K562 (cell line): ENCODE measurements around the gene CTDSP1. TPM values are rescaled to one million over a fixed set of nuclear protein-coding genes. Genes with fewer than 3 reads are reported as not detected.

Source experiments
- ATAC-seq: fragments of 200-7000 bp; cut with Tn5 transposase; 3 replicates; pipeline ENCODE4 v1.9.1; 2020; ENCODE audit warnings: moderate library complexity
- BruUV-seq: library from RNA; stranded (reverse); fragments of 400-500 nt; replicated peaks from 2 replicates; lab custom pipeline; 2021; lab: Mats Ljungman, UMichigan
- CTCF ChIA-PET: fragments of 300-600 bp; formaldehyde crosslinking; extraction: SDS; loops from one replicate; lab custom pipeline; 2021; ENCODE audit warnings: low intra/inter-chr PET ratio; lab: Yijun Ruan, JAX
- POLR2A ChIA-PET: fragments of 300-600, 350-650 bp; sonication (Branson Sonifier 250); formaldehyde crosslinking; extraction: SDS; loops from one replicate; lab custom pipeline; 2021; ENCODE audit warnings: antibody characterized with exemption, inconsistent platforms; lab: Yijun Ruan, JAX
- DNase-seq, 4 experiments: peaks; one replicate each; pipeline versions ENCODE4 v3.0.0 to v3.0.0-alpha.2; 2011 to 2018; ENCODE audit warnings: low spot score in 3 of 4, mixed read lengths in 3 of 4; ENCODE audit errors: extremely low read depth in 1 of 4
- FAIRE-seq: peaks from 2 replicates; lab custom pipeline; 2011; peaks lifted over from hg19 to GRCh38; lab: Jason Lieb, UNC
- H2AFZ ChIP-seq: 2 replicates; pipeline ENCODE4 v1.6.0; 2011; ENCODE audit warnings: low read depth, low read length, control low read depth, inconsistent platforms
- H3K27ac ChIP-seq: fragments of 200-600 bp; 3 replicates; pipeline ENCODE4 v1.8.0; 2011; ENCODE audit warnings: low read depth, mild to moderate bottlenecking, control low read depth, inconsistent platforms, low read length, moderate library complexity, mixed read lengths; ENCODE audit errors: extremely low read depth
- H3K27me3 ChIP-seq, 2 experiments: fragments of 300-600 bp in 1 of 2; 2 replicates in 1 of 2; 3 replicates in 1 of 2; pipeline versions ENCODE4 v1.6.0 to v1.8.0; 2011; ENCODE audit warnings: inconsistent platforms in 2 of 2, low read length in 2 of 2, mild to moderate bottlenecking in 1 of 2, mixed read lengths in 1 of 2, moderate library complexity in 1 of 2; ENCODE audit not compliant: control insufficient read depth in 2 of 2, insufficient read depth in 2 of 2
- H3K36me3 ChIP-seq: fragments of 300-600 bp; 3 replicates; pipeline ENCODE4 v1.8.0; 2011; ENCODE audit warnings: mild to moderate bottlenecking, low read length, inconsistent platforms; ENCODE audit not compliant: control insufficient read depth, insufficient read depth
- H3K4me1 ChIP-seq, 2 experiments: fragments of 200-600 bp in 1 of 2; replicated peaks in 1 of 2; 2 replicates in 1 of 2; 3 replicates in 1 of 2; pipeline versions ENCODE4 v1.5.1 to v1.8.0; 2011; ENCODE audit warnings: inconsistent platforms in 2 of 2, low read length in 2 of 2, mild to moderate bottlenecking in 1 of 2, mixed read lengths in 1 of 2, moderate library complexity in 1 of 2; ENCODE audit not compliant: control insufficient read depth in 2 of 2, insufficient read depth in 2 of 2
- H3K4me2 ChIP-seq: 2 replicates; pipeline ENCODE4 v1.6.1; 2011; ENCODE audit warnings: low read length, control low read depth, inconsistent platforms, mixed read lengths; ENCODE audit not compliant: insufficient read depth
- H3K4me3 ChIP-seq: fragments of 200-600 bp; sonication (generic), shearing (Covaris generic); 2 replicates; pipeline ENCODE4 v1.5.1; 2016; ENCODE audit warnings: control low read depth, inconsistent platforms
- H3K79me2 ChIP-seq: fragments of 200-600 bp; 3 replicates; pipeline ENCODE4 v1.8.0; 2011; ENCODE audit warnings: low read length, inconsistent platforms; ENCODE audit not compliant: control insufficient read depth, insufficient read depth
- H3K9ac ChIP-seq, 2 experiments: 2 replicates each; pipeline versions ENCODE4 v1.6.0 to v1.6.1; 2011; ENCODE audit warnings: low read depth in 2 of 2, low read length in 2 of 2, control low read depth in 1 of 2, inconsistent platforms in 1 of 2, mild to moderate bottlenecking in 1 of 2, mixed read lengths in 1 of 2; ENCODE audit not compliant: insufficient read depth in 1 of 2
- H3K9me1 ChIP-seq: one replicate; pipeline ENCODE4 v1.6.0; 2011; ENCODE audit warnings: inconsistent platforms, mild to moderate bottlenecking, low read length, moderate library complexity; ENCODE audit not compliant: control insufficient read depth, insufficient read depth
- H3K9me3 ChIP-seq: replicated peaks from 2 replicates; pipeline ENCODE4 v1.5.1; 2011; ENCODE audit warnings: low read depth, low read length, inconsistent platforms; ENCODE audit not compliant: control insufficient read depth, insufficient read depth
- H4K20me1 ChIP-seq: replicated peaks from 2 replicates; pipeline ENCODE4 v1.6.1; 2011; ENCODE audit warnings: low read length, inconsistent platforms, mixed read lengths; ENCODE audit not compliant: control insufficient read depth, insufficient read depth
- ARNT ChIP-seq, 2 experiments: fragments of 450-650 bp; IDR thresholded peaks; 2 replicates each; pipeline ENCODE4 v1.6.1; 2016; ENCODE audit warnings: mild to moderate bottlenecking in 1 of 2
- DDX20 ChIP-seq: fragments of 450-650 bp; IDR thresholded peaks from 2 replicates; pipeline ENCODE4 v1.6.1; 2016; ENCODE audit warnings: missing genetic modification characterization, low read depth, mild to moderate bottlenecking, missing compliant biosample characterization, moderate library complexity
- ELF4 ChIP-seq: fragments of 450-650 bp; formaldehyde crosslinking; IDR thresholded peaks from 2 replicates; pipeline ENCODE4 v1.4.0; 2022; ENCODE audit warnings: missing genetic modification characterization
- EP300 ChIP-seq: IDR thresholded peaks from 2 replicates; pipeline ENCODE4 v1.6.1; 2012; ENCODE audit warnings: low read length, improper control_type of control experiment
- KLF13 ChIP-seq: fragments of 450-650 bp; IDR thresholded peaks from 2 replicates; pipeline ENCODE4 v1.6.1; 2016; ENCODE audit warnings: missing genetic modification characterization, low read depth, mild to moderate bottlenecking, missing compliant biosample characterization, moderate library complexity, borderline replicate concordance
- MTA2 ChIP-seq: fragments of 450-650 bp; IDR thresholded peaks from 2 replicates; pipeline ENCODE4 v1.6.1; 2016; ENCODE audit warnings: low read depth
- NFIX ChIP-seq: fragments of 250-450 bp; sonication (Bioruptor Pico); IDR thresholded peaks from 2 replicates; pipeline ENCODE4 v1.4.0; 2020; ENCODE audit warnings: low read depth, mild to moderate bottlenecking, moderate library complexity
- RAD21 ChIP-seq, 2 experiments: fragments of 250-450 bp in 1 of 2; fragments of 450-650 bp in 1 of 2; sonication (Bioruptor Pico) in 1 of 2; formaldehyde crosslinking in 1 of 2; IDR thresholded peaks in 1 of 2; conservative IDR thresholded peaks in 1 of 2; 2 replicates each; pipeline versions ENCODE4 v1.4.0 to v1.8.0; 2020 to 2022; ENCODE audit warnings: mild to moderate bottlenecking in 2 of 2, moderate library complexity in 1 of 2
- RBFOX2 ChIP-seq: fragments of 200-400 bp; formaldehyde crosslinking; IDR thresholded peaks from 2 replicates; pipeline ENCODE4 v1.6.1; 2017; ENCODE audit warnings: low read depth, mild to moderate bottlenecking, low read length, moderate library complexity
- RCOR1 ChIP-seq, 2 experiments: IDR thresholded peaks; 2 replicates each; pipeline ENCODE4 v1.6.1; 2012; ENCODE audit warnings: low read depth in 2 of 2, low read length in 2 of 2, borderline replicate concordance in 1 of 2, improper control_type of control experiment in 1 of 2
- RFX1 ChIP-seq: fragments of 450-650 bp; IDR thresholded peaks from 2 replicates; pipeline ENCODE4 v1.6.1; 2016; ENCODE audit warnings: mild to moderate bottlenecking, moderate library complexity
- ZBTB33 ChIP-seq: sonication (generic); formaldehyde crosslinking; IDR thresholded peaks from 2 replicates; pipeline ENCODE4 v1.8.1; 2023; ENCODE audit warnings: mild to moderate bottlenecking, missing genetic modification reagents
- ZC3H11A ChIP-seq: IDR thresholded peaks from 2 replicates; pipeline ENCODE4 v1.6.1; 2012; ENCODE audit warnings: low read depth, low read length, improper control_type of control experiment
- ZHX1 ChIP-seq: fragments of 150-350 bp; conservative IDR thresholded peaks from 2 replicates; pipeline ENCODE4 v1.6.1; 2014; ENCODE audit warnings: low read length
- ZNF354B ChIP-seq: fragments of 250-450 bp; sonication (Bioruptor Pico); IDR thresholded peaks from 2 replicates; pipeline ENCODE4 v1.4.0; 2020
- WGBS: fragments of 100-300 bp; shearing (Covaris generic); methylation state at CpG from one replicate; pipeline ENCODE4 v1.1.6; 2016; ENCODE audit warnings: low coverage, mixed read lengths; ENCODE audit not compliant: insufficient coverage; ENCODE audit errors: missing lambda C conversion rate; 5-methylcytosine and 5-hydroxymethylcytosine counted together
- in situ Hi-C: fragments of 300-500 bp; cut with MboI; formaldehyde crosslinking; loops from 4 replicates; pipeline ENCODE4 v1.15.0; 2018; ENCODE audit warnings: inconsistent platforms, mixed read lengths
- intact Hi-C: fragments of 100-400 bp; cut with micrococcal nuclease; formaldehyde crosslinking; loops from 2 replicates; pipeline ENCODE4 v1.14.2; 2022
- polyA plus RNA-seq, 8 experiments: library from polyadenylated mRNA; depleted of rRNA in 4 of 8; stranded (reverse) in 5 of 8; unstranded in 3 of 8; fragments of >200 nt; fragmentation: Nextera tagmentation in 2 of 8; fragmentation: Illumina TruSeq in 1 of 8; extraction: Ambion mirVana in 2 of 8; extraction: Trizol in 1 of 8; gene quantifications; 2 replicates each; pipeline versions ENCODE4 v1.2.1 to v1.2.3, GENCODE V29; 2011 to 2014; ENCODE audit warnings: inconsistent platforms in 1 of 8, missing spikeins in 1 of 8
- total RNA-seq, 7 experiments: library from RNA; depleted of rRNA in 6 of 7; stranded (reverse); fragments of >200 nt in 6 of 7; fragmentation: Illumina TruSeq in 2 of 7; extraction: Trizol in 2 of 7; gene quantifications; 2 replicates each; pipeline versions ENCODE4 v1.2.1 to v1.2.3, GENCODE V29; 2011 to 2021; ENCODE audit warnings: low replicate concordance in 1 of 7

CTDSP1 gene
- total and polyA plus RNA-seq, 9 of the 15 experiments (the other 6 are each of a cell fraction or from before 2014, with no cell fraction given), result 2.4 to 74.8 (median 45.8) TPM

- peak; percentile 34; the same call in 1 of the 2 replicates for TF ChIP-seq RBFOX2
- no peak for TF ChIP-seq ZC3H11A
- TF ChIP-seq ZHX1, result no peak
- no peak for TF ChIP-seq NFIX (CRISPR knock-in tag)
- no peak for TF ChIP-seq ZNF354B (CRISPR knock-in tag)
- no peak for TF ChIP-seq MTA2
Measured at GRCh38 chr2:218400930-218401881, 1.5 kb downstream of the CTDSP1 start (continued).

GRCh38 chr2:218401890-218402289 is 2.2 kb downstream of the CTDSP1 start:
- H3K9ac ChIP-seq, result peak overlapping the region in 1 of 2 experiments; percentile 91; a peak in 2 of 4 replicates
- TF ChIP-seq EP300 (no peak), KLF13 (tag) (no peak), ELF4 (CRISPR knock-in tag) (no peak), RAD21 (CRISPR knock-in tag; conservative IDR thresholded peaks at IDR 0.05 in 1 of 2, IDR thresholded peaks at IDR 0.05 in 1 of 2) (no peak), DDX20 (tag) (no peak), ARNT (IDR thresholded peaks at IDR 0.05) (no peak), RFX1 (no peak), ZBTB33 (CRISPR knock-in tag) (no peak), RCOR1 (IDR thresholded peaks at IDR 0.05; ENCODE audit: borderline replicate concordance in 1 of 2, low read depth in 2 of 2, low read length in 2 of 2) (no peak)

More at GRCh38 chr2:218401890-218402289, 2.2 kb downstream of the CTDSP1 start:
- Histone ChIP-seq H4K20me1 (no peaks in the 10 kb centered on the region), H3K4me3 (peak overlapping the region; percentile 57; the same call in 1 of the 2 replicates), H3K9me1 (no peaks in the 10 kb centered on the region), H3K4me1 (peaks cover 21 to 86% of the 10 kb centered on the region in 2 experiments; a peak in 4 of 5 replicates), H3K4me2 (no peak overlapping the region; the same call in 1 of the 2 replicates), H3K27ac (0 out of 3 replicates have a peak overlapping the region, but pooled peaks have one; percentile 15), H2AFZ (no peak overlapping the region), H3K9me3 (no peaks in the 10 kb centered on the region), H3K79me2 (peaks cover 53% of the 10 kb centered on the region), H3K27me3 (no peaks in the 10 kb centered on the region), H3K36me3 (peaks cover 46% of the 10 kb centered on the region; the same call in 2 of the 3 replicates)
- FAIRE-seq (no peak), DNase-seq (no peak), ATAC-seq (no peak)
- no TSS peak for BruUV-seq
- in situ Hi-C loops, result no loop called here
- ChIA-PET CTCF (no interaction called here), POLR2A (interaction anchor here (0.6 to 0.9 kb wide), 4 partner anchors 33 to 118 kb away, joined by 3 to 4 read pairs (median 3); no protein-coding TSS in a partner anchor)
- WGBS, result no CpG with 5 or more reads among the region's 9 CpGs
- intact Hi-C loops, result loop anchor here (10.0 kb wide), 1 partner anchor 243 kb away; no protein-coding TSS in a partner anchor
